Pons (tissue), 1 donor: Measurements from ENCODE around the gene BPTF.
A peak's percentile ranks its signal among the peaks of the same experiment; 100 is the strongest.
"Not testable (repeated sequence)": the region's sequence is repeated elsewhere in the genome, so short reads cannot be mapped to it uniquely, and the experiment has no call there.

Source experiments
- DNase-seq: peaks from one replicate; pipeline ENCODE4 v3.0.0-alpha.2; 2016; ENCODE audit warnings: low spot score

BPTF gene

DNA sequence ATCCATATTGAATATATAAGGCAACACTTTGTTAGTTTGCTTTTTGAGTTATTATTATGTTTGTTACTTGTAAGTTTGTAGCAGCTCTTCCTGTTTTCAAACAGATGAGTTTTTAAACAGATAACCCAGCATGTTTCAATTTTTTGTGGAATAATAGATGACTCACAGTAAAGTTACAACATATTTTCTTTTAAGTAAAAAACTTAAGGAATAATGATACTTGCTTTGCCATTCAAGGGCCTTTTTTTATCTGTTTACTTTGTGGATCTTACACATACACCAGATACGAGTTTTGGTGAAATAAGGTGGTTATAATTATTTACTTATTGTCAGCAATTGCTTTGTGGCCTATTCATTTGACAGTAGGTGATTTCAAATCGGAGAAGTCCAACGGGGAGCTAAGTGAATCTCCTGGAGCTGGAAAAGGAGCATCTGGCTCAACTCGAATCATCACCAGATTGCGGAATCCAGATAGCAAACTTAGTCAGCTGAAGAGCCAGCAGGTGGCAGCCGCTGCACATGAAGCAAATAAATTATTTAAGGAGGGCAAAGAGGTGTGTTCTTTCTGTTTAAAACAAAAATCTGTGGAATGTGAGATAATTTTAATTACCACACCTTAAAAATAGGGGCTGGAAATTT lies 66.3 kb downstream of the BPTF start:
- DNase-seq = peak; percentile 43

DNA sequence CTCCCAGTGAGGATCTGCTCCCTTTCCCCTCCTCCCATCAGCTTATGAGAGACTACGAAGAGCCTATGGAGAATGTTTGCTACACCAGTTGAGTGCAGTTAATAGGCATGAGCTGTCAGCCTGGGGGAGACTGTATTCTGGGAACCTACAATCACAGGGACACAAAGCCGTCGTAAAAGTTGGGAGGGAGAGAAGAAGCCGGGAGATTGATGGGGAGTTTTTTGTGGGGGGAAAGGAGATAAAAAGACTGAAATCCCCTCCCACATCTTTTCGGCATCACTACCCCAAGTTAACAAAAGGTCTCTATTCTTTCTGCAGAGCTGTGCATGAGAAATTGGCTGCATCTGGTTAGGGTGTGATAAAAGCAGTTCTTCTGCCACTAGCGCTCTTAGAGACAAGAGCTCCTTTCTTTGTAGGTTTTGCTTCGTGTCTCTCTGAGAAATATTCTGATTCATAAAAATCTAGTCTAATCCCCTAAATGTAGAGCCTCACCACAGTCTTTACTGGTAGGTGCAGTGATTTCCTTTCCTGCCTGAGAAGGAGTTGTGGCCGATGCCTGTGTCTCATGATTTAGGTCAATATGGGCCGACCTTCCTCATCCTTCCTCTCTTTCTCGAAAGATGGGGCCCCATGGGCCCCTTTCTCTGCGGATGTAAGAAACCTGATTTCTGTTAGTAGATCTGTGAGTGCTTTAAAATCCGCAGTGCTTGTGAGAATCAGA lies 77.4 kb downstream of the BPTF start:
- DNase-seq = peak; percentile 87

DNA sequence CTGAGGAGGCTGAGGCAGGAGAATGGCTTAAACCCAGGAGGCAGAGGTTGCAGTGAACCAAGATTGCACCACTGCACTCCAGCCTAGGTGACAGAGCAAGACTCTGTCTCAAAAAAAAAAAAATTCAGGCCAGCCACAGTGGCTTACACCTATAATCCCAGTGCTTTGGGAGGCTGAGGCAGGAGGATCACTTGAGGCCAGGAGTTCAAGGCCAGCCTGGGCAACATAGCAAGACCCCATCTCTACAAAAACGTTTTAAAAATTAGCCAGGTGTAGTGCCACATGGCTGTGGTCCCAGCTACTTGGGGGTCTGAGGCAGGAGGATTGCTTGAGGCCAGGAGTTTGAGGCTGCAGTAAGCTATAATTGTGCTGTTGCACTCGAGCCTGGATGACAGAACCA lies 80.0 kb downstream of the BPTF start:
- not testable (repeated sequence) for DNase-seq

DNA sequence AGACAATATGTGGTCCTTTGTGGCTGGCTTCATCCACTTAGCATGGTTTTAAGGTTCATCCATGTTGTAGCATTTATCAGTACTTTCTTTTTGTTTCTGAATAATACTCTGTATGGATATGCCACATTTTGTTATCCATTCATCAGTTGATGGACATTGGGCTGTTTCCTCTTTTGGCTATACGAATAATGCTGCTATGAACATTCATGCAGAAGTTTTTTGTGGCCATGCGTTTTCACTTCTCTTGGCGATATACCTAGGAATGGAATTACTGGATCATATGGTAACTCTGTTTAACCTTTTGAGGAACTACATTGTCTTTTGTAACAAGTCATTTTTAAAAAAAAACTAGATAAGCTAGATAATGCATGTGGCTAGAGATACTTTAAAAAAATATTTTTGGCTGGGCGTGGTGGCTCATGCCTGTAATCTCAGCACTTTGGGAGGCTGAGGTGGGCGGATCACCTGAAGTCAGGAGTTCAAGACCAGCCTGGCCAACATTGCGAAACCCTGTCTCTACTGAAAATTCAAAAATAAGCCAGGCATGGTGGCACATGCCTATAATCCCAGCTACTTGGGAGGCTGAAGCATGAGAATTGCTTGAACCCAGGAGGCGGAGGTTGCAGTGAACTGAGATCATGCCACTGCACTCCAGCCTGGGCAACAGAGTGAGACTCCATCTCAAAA lies 85.0 kb downstream of the BPTF start:
- not testable (repeated sequence) for DNase-seq

DNA sequence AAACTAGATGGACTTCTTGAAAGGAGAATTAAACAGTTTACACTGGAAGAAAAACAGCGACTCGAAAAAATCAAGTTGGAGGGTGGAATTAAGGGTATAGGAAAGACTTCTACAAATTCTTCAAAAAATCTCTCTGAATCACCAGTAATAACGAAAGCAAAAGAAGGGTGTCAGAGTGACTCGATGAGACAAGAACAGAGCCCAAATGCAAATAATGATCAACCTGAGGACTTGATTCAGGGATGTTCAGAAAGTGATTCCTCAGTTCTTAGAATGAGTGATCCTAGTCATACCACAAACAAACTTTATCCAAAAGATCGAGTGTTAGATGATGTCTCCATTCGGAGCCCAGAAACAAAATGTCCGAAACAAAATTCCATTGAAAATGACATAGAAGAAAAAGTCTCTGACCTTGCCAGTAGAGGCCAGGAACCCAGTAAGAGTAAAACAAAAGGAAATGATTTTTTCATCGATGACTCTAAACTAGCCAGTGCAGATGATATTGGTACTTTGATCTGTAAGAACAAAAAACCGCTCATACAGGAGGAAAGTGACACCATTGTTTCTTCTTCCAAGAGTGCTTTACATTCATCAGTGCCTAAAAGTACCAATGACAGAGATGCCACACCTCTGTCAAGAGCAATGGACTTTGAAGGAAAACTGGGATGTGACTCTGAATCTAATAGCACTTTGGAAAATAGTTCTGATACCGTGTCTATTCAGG lies 85.9 kb downstream of the BPTF start:
- DNase-seq = no peak

GRCh38 chr17:67912088-67912487 lies 86.8 kb downstream of the BPTF start:
- DNase-seq = no peak

GRCh38 chr17:67912656-67913055 lies 87.4 kb downstream of the BPTF start:
- no peak for DNase-seq

DNA sequence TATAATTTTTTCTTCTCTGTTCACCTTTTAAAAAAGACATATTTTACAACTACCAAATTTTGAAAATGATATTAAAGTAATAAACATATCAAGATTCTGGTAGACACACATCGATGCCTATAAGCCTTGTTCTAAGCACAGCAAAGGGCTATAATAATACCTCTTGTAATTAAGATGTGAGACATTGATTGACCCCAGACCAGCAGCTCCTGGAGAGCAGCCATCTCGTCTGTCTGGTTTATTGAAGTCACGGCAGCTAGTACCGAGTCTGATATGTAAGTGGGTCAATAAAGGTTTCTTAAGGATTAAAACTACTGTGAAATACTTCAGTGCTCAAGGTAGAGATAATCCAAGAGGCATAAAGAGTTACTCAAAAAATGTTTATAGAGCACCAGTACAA lies 94.9 kb downstream of the BPTF start:
- no peak for DNase-seq

DNA sequence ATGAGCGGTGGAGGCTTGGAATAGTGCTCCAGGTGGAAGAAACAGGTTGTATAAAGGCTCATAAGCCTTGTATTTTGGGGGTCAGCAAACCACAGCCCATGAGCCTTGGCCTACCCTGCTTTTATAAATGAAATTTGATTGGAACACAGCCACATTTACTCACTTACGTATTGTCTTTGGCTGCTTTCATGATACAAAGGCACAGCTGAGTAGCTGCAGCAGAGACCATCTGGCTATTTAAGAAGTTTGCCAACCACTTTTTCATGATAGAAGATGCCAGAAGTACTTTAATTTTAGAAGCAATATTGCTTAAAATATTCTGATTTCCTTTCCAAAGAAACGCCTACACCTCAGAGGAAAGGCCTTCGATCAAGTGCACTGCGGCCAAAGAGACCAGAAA lies 97.2 kb downstream of the BPTF start:
- DNase-seq = peak; percentile 20

DNA sequence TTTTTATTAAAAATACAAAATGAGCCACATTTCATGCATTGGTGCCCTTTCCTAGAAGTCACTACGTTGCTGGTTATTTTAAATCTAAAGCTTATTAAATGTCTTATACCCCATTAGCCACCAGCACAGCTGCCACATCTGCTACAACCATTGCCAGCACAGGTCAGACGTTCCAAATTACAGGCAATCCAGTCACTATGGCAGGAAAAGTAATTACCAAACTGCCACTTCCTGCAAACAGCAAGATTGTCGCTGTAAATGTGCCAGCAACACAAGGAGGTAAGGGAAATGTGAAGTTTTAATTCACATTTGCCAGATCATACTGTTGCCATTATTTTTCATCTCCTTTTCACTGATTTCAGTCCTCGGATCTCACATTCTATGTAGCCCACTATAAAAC lies 103.5 kb downstream of the BPTF start:
- DNase-seq = not testable (repeated sequence)

- no peak for DNase-seq
Measured at GRCh38 chr17:67931227-67931626, 105.9 kb downstream of the BPTF start.

- no peak for DNase-seq
Measured at GRCh38 chr17:67942810-67943209, 117.5 kb downstream of the BPTF start.

- DNase-seq = no peak
Measured at GRCh38 chr17:67944035-67944434, 118.7 kb downstream of the BPTF start.

DNA sequence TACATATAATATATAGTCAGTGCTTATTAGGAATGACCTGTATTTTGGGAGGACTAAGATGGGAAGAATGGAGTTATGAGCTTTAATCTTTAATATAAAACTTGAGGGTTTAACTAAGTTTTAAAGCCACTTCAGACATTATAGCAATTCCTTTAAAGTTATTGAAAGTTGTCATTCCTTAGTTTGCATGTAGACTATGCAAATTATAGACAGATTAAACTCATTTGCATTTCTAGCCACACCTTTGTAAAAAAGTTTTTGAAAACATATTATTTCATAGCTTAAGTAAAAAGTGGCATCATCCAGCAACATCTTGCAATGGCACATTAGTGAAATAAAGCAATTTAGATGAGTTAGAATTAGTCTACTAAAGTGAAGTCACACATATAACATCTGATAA lies 121.2 kb downstream of the BPTF start:
- DNase-seq = no peak

DNA sequence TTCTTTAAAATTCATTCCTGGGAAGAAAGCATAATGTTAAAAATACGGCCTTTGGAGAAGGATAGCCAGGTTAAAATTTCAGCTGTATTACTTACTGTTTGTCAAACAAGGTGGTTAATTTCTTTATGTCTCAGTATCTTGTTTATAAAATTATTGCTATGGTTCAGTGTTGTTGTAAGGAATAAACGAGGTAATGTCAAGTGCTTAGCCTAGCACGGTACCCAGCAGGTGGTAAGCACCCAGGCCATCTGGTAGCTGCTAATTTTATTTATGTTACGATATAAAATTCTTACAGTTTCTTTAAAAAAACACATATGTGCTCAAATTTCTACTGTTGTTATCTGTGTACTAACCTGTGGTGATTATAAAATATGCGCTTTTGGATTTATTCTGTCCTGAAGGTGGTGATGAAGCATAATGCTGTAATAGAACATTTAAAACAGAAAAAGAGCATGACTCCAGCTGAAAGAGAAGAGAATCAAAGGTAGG lies 122.1 kb downstream of the BPTF start:
- no peak for DNase-seq

DNA sequence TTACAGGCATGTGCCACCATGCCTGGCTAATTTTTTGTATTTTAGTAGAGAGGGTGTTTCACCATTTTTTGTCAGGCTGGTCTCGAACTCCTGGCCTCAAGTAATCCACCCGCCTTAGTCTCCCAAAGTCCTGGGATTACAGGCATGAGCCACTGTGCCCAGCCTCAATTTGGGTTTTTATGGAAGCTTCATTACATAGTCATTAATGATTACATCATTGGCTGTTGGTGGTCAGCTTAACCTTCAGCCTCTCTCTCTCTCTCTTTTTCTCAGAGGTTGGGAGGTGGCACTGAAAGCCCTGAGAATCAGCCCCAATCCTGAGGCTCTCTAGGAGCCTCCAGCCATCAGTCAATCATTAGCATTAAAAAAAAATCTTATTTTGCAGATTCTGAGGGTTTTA lies 125.6 kb downstream of the BPTF start:
- DNase-seq = no peak

GRCh38 chr17:67959510-67959909 lies 134.2 kb downstream of the BPTF start:
- no peak for DNase-seq

DNA sequence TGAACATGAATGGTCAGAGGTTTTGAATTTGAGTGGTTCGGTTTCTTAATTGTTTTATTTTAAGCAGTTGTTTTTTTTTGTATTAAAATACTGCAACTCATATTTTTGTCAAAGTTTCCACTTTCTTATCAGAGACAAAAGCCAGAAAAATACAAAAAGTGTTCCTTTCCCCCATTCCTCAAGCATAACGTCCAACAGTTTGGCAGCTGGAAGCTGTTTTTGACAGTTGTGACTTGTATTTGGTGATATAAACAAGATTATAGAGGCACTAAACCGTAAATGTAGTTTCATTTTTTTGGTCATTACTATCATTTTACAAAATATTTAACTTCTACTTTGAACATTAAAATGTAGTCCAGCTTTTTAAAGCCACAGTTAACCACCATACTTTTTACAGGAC lies 135.0 kb downstream of the BPTF start:
- not testable (repeated sequence) for DNase-seq

DNA sequence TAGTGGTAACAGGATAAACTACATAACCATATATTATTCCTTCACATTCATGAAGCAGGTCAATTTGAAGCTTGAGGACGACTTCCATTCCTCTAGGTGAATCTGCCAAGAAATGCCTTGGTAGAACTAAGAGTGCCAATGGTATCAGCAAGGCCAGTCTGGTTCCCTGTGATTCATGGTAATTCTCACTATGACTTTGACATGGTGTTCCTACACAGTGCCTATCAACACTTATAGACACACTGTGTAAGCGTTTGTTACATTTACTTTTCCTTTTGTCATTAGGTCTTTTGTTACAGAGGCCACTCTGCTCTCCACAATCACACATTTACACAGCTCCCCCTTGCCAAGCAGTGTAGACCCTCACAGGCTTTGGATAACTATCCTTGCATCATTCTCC lies 136.9 kb downstream of the BPTF start:
- not testable (repeated sequence) for DNase-seq

- peak; percentile 85 for DNase-seq
Measured at GRCh38 chr17:67963145-67963572, 137.9 kb downstream of the BPTF start.

DNA sequence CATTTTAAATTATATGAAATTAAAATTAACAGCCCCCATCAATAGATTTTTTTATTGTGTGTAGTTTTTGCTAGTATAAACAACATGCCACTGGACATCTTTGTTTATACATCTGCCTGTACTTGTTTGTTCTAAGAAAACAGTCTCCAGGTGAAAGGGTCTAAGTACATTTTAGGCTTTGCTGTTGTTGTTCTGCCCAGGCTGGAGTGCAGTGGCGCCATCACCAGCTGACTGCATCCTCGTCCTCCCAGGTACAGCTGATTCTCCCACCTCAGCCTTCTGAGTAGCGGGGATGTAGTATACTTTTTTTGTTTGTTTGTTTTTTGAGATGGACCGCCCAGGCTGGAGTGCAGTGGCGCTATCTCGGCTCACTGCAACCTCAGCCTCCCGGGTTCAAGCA lies 145.5 kb downstream of the BPTF start:
- DNase-seq = no peak

- DNase-seq = no peak
Measured at GRCh38 chr17:67974185-67974584, 148.9 kb downstream of the BPTF start.
